ENCODE results near the gene MRPL44. TPM values are rescaled to one million over a fixed set of nuclear protein-coding genes. Genes with fewer than 3 reads are reported as not detected.

Gene MRPL44
- total RNA-seq, 4 donors from 2014 or later: 19.6 to 27.5 (median 21.5) TPM

DNA sequence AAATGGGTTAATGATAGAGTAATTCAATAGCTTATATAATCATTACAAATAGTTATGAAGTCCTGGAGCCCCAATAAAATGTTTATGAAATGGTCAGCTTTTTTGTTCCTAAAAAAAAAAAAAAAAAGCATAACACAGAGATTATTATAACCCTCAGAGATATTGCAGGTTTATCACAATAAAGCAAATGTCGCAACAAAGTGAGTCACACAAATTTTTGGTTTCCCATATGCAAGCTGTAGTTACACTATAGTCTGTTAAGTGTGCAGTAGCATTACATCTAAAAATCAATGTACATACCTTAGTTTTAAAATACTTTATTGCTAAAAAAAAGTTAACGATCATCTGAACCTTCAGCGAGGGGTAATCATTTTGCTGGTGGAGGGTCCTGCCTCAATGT is 32.2 kb upstream of the MRPL44 start:
- TF ChIP-seq, protein P1, sequence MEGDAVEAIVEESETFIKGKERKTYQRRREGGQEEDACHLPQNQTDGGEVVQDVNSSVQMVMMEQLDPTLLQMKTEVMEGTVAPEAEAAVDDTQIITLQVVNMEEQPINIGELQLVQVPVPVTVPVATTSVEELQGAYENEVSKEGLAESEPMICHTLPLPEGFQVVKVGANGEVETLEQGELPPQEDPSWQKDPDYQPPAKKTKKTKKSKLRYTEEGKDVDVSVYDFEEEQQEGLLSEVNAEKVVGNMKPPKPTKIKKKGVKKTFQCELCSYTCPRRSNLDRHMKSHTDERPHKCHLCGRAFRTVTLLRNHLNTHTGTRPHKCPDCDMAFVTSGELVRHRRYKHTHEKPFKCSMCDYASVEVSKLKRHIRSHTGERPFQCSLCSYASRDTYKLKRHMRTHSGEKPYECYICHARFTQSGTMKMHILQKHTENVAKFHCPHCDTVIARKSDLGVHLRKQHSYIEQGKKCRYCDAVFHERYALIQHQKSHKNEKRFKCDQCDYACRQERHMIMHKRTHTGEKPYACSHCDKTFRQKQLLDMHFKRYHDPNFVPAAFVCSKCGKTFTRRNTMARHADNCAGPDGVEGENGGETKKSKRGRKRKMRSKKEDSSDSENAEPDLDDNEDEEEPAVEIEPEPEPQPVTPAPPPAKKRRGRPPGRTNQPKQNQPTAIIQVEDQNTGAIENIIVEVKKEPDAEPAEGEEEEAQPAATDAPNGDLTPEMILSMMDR (IDR thresholded peaks at IDR 0.05): no peak
- TF ChIP-seq POLR2A (IDR thresholded peaks at IDR 0.05): no peak
- no peak for DNase-seq (ENCODE audit: low spot score in 2 of 2)
- 95 to 97% methylated on average over 3 of the region's 3 CpGs for WGBS, 2 donors
- no peak overlapping the region for H3K4me3 ChIP-seq (ENCODE audit: low read depth, poor library complexity, severe bottlenecking)
- intact Hi-C loops (cut with DNase I; ENCODE audit: low total_unique reads): loop anchor here (5.0 kb wide), 1 partner anchor 168 kb away; no protein-coding TSS in a partner anchor

GRCh38 chr2:223928113-223929006 is 28.9 kb upstream of the MRPL44 start:
- no peak for DNase-seq (ENCODE audit: low spot score in 2 of 2)
- no peak for TF ChIP-seq POLR2A (IDR thresholded peaks at IDR 0.05)
- TF ChIP-seq, protein P1 (IDR thresholded peaks at IDR 0.05): no peak
- intact Hi-C loops (cut with DNase I; ENCODE audit: low total_unique reads): loop anchor here (5.0 kb wide), 1 partner anchor 171 kb away; no protein-coding TSS in a partner anchor
- WGBS, 2 donors: 89 to 91% methylated on average over 7 of the region's 7 CpGs
- no peak overlapping the region for H3K4me3 ChIP-seq (ENCODE audit: low read depth, poor library complexity, severe bottlenecking)

- no peak overlapping the region for H3K4me3 ChIP-seq (ENCODE audit: low read depth, poor library complexity, severe bottlenecking)
- intact Hi-C loops (cut with DNase I; ENCODE audit: low total_unique reads): loop anchor here (5.0 kb wide), 1 partner anchor 172 kb away; no protein-coding TSS in a partner anchor
- DNase-seq (ENCODE audit: low spot score in 2 of 2): no peak
- TF ChIP-seq, protein P1 (IDR thresholded peaks at IDR 0.05): no peak
- no peak for TF ChIP-seq POLR2A (IDR thresholded peaks at IDR 0.05)
- WGBS, 2 donors: 69 to 72% methylated on average over 4 of the region's 4 CpGs
These were observed 27.6 kb upstream of the MRPL44 start for GRCh38 chr2:223929571-223930102.

DNA sequence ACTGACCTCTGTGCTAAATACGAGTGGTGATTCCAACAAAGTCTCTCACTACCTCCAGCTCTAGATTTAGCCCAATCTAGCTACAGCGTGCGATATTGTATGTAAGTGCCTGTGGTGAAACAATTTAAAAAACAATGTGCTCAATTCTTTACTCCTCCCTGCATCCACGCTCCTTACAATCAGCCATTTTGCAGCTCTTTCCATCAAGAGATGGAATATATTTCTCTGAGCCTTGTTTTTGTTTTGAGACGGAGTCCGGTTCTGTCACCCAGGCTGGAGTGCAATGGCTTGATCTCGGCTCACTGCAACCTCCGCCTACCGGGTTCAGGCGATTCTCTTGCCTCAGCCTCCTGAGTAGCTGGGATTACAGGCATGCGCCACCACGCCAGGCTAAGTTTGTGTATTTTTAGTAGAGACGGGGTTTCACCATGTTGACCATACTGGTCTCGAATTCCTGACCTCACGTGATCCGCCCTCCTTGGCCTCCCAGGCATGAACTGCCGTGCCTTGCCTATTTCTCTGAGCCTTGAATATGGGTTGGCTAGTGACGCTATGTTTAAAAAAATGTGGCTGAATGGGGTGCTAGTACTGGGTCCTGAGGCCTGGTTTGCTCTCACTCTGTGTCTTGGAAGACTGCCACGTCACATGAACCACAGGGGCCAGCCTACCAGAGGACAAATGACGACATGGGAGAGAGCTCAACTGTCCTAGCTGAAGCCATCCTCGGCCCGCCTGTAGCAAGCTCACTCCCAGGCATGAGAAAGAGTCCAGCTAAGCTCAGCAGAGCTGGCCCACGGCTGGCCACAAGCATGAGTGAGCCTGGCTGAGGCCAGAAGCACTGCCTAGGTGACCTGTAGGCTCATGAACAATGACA is 26.9 kb upstream of the MRPL44 start:
- intact Hi-C loops (cut with DNase I; ENCODE audit: low total_unique reads): no loop called here
- no peak overlapping the region for H3K4me3 ChIP-seq (ENCODE audit: low read depth, poor library complexity, severe bottlenecking)
- TF ChIP-seq, protein P1 (IDR thresholded peaks at IDR 0.05): no peak
- no peak for TF ChIP-seq POLR2A (IDR thresholded peaks at IDR 0.05)
- 72 to 81% methylated on average over 23 of the region's 23 CpGs for WGBS, 2 donors
- DNase-seq (ENCODE audit: low spot score in 2 of 2): peak; percentile 58 to 89

Measured in lower leg skin (tissue), 4 donors.